G401 (cell line): Measurements from ENCODE around the gene TASOR2. TPM values are rescaled to one million over a fixed set of nuclear protein-coding genes. Genes with fewer than 3 reads are reported as not detected.

Experiments
- DNase-seq: peaks from one replicate; pipeline ENCODE4 v3.0.0-alpha.2; 2015; ENCODE audit warnings: low spot score
- in situ Hi-C: cut with HindIII; loops from 2 replicates; pipeline ENCODE4 v1.10.0; 2016; ENCODE audit warnings: low sequenced_read_pairs, mixed read lengths
- total RNA-seq: library from RNA; depleted of rRNA; stranded (reverse); fragments of >200 nt; shearing (Covaris generic); gene quantifications from 2 replicates; pipeline ENCODE4 v1.2.3, GENCODE V29; 2014; rRNA removed

Gene TASOR2
- total RNA-seq, 1 experiment from 2014 or later = 39.7 TPM

DNA sequence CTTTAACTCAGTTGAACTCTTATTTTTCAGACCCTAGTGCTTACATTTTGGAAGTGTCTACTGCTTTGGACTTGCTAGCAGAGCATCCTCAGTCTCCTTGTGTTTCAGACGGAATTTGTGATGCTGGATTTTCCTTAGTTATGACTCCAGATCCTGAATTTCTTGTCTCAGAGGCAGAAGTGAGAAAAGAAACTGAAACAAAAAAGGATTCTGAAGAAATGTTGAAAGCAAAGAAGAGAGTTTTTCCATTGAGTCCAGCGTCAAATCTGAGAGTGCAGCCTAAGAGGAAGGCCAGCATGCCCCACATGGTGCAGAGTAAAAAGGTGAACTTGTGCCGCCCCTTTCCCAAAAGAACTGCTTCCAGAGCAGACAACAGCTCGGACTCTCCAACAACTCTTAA, 46.1 kb downstream of the TASOR2 start:
- in situ Hi-C loops = no loop called here
- no peak for DNase-seq

DNA sequence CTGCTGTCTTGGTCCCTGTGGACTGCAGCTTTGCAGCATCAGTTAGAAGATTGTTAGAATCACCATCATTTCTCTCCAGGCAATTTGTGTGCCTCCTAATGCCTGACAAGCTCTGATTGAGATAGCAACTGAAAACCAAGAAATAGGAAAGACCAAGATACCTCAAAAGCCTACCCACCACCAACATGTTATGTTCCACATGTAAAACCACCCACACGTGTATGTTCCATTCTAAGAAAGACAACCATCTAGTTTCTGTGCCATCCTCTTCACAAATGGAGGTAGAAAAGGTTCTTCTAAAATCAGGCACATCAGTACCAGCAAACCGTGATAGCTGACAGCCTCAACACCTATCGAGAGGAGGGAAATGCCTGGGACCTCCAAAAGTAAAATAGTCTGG, 46.9 kb downstream of the TASOR2 start:
- in situ Hi-C loops = no loop called here
- no peak for DNase-seq

DNA sequence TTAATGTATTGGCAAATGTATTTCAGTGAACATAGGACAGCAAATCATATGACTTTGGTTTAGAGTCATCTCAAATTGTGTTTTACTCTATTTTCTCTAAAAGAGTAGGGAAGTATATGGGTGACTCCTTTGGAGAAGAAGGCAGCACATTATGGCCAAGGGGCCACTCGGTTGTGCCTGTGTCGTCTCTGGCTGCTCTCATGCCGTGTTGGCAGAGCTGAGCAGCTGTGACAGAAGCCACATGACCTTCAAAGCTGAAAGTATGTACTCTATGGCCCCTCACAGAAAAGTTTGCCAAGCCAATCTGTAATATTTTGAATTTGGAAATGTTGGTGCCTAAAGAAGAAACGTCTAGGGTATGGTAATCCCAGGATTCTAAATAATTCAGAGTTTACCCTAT, 47.5 kb downstream of the TASOR2 start:
- in situ Hi-C loops = no loop called here
- no peak for DNase-seq

Other genes starting within 250 kb of the TASOR2 start
- gene CALML5, start 185.3 kb upstream of the TASOR2 start, total RNA-seq = not detected in 2 replicates
- gene CALML3, start 159.9 kb upstream of the TASOR2 start, total RNA-seq = not detected in 2 replicates
- 16.4 and 17.9 TPM in 2 replicates for gene ASB13, start 18.2 kb upstream of the TASOR2 start, total RNA-seq
- 473 and 615 TPM in 2 replicates for gene GDI2, start 128.6 kb downstream of the TASOR2 start, total RNA-seq
- 11.4 and 17.4 TPM in 2 replicates for gene ANKRD16, start 205.1 kb downstream of the TASOR2 start, total RNA-seq
- gene FBH1, start 205.4 kb downstream of the TASOR2 start, total RNA-seq = 50.2 and 58.7 TPM in 2 replicates